ENCODE data around the gene DDX24.

Gene DDX24

DNA sequence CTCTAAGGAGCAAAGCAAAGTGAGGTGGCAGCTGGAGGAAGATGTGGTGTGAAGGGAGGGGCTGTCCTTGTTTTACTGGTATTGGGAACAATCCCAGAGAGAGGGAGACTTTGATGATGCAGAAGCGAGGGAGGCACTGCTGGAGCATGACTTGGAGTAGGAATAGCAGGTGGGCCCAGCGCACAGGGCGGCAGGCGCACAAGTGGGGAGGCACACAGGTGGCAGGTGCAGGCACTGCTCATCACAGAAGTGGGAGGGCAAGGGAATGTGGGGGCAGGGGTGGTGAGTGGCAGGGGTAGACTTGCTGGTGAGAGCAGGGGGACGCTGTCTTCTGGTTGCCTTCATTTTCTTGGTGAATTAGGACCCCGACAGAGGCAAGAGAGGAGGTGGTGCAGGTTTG lies 18.0 kb upstream of the DDX24 start:
- Histone ChIP-seq H3K36me3 (ENCODE audit: control insufficient read depth in 4 of 4, insufficient read depth in 4 of 4, low read length in 3 of 4) (peaks cover 0 to 8% (median under 1%) of the 10 kb centered on the region in 4 experiments), H3K27ac (ENCODE audit: insufficient read depth in 1 of 2, low read depth in 1 of 2, low read length in 2 of 2, poor library complexity in 1 of 2, severe bottlenecking in 2 of 2) (no peak overlapping the region), H3K4me1 (ENCODE audit: control extremely low read depth in 1 of 4, control insufficient read depth in 4 of 4, insufficient read depth in 4 of 4, low read length in 3 of 4) (no peaks in the 10 kb centered on the region), H3K4me3 (ENCODE audit: control insufficient read depth in 1 of 7, extremely low read depth in 1 of 7, insufficient read depth in 4 of 7, low read depth in 2 of 7, low read length in 6 of 7) (no peak overlapping the region), H3K27me3 (replicated peaks in 2 of 5; ENCODE audit: control insufficient read depth in 4 of 5, insufficient read depth in 5 of 5, low read length in 4 of 5) (no peaks in the 10 kb centered on the region), H3K9me3 (ENCODE audit: control extremely low read depth in 1 of 5, control insufficient read depth in 4 of 5, insufficient read depth in 2 of 5, low read depth in 1 of 5, low read length in 4 of 5) (no peaks in the 10 kb centered on the region)
- WGBS (ENCODE audit: insufficient coverage), result 79% methylated on average over 5 of the region's 6 CpGs
- ChIA-PET POLR2A (no interaction called here), CTCF (interaction anchor here (1.7 kb wide), 1 partner anchor 32 kb away, joined by 7 read pairs; no protein-coding TSS in a partner anchor)
- no peak for DNase-seq

DNA sequence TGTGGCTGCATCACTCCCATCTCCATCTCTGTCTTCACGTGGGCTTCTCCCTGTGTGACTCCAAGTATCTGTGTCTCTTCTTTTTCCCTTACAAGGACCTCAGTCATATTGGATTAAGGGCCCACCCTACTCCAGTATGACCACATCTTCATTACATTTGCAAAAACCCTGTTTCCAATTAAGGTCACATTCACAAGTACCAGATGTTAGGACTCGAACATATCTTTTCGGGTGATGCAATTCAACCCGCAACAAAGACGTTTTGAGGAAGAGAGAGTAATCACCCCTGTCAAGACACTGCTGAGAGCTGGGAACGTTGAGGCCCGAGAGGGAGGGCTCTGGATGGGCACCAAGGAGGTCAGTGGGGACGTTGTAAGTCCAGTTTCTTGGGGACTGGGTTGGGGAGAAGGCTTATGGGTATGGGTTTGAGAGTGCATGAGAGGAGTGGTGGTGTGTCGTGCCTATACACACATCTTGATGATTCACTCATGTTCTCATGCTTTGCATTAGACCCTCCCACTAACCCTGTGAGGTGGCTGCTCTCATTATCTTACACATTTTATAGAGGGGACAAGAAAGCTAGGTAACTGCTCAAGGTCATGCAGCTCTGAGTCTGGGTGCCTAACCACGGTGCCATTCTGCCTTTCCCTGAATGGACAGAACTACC lies 17.5 kb upstream of the DDX24 start:
- no peak for DNase-seq
- H3K4me3 ChIP-seq (ENCODE audit: control insufficient read depth in 1 of 7, extremely low read depth in 1 of 7, insufficient read depth in 4 of 7, low read depth in 2 of 7, low read length in 6 of 7), result no peak overlapping the region
- ChIA-PET CTCF (no interaction called here), POLR2A (no interaction called here)
- no peaks in the 10 kb centered on the region for H3K9me3 ChIP-seq (ENCODE audit: control extremely low read depth in 1 of 5, control insufficient read depth in 4 of 5, insufficient read depth in 2 of 5, low read depth in 1 of 5, low read length in 4 of 5)
- H3K36me3 ChIP-seq (ENCODE audit: control insufficient read depth in 4 of 4, insufficient read depth in 4 of 4, low read length in 3 of 4), result peaks cover 0 to 8% (median under 1%) of the 10 kb centered on the region in 4 experiments
- 76% methylated on average over 8 of the region's 10 CpGs for WGBS (ENCODE audit: insufficient coverage)
- no peaks in the 10 kb centered on the region for H3K27me3 ChIP-seq (replicated peaks in 2 of 5; ENCODE audit: control insufficient read depth in 4 of 5, insufficient read depth in 5 of 5, low read length in 4 of 5)
- H3K4me1 ChIP-seq (ENCODE audit: control extremely low read depth in 1 of 4, control insufficient read depth in 4 of 4, insufficient read depth in 4 of 4, low read length in 3 of 4), result no peaks in the 10 kb centered on the region
- H3K27ac ChIP-seq (ENCODE audit: insufficient read depth in 1 of 2, low read depth in 1 of 2, low read length in 2 of 2, poor library complexity in 1 of 2, severe bottlenecking in 2 of 2), result no peak overlapping the region

DNA sequence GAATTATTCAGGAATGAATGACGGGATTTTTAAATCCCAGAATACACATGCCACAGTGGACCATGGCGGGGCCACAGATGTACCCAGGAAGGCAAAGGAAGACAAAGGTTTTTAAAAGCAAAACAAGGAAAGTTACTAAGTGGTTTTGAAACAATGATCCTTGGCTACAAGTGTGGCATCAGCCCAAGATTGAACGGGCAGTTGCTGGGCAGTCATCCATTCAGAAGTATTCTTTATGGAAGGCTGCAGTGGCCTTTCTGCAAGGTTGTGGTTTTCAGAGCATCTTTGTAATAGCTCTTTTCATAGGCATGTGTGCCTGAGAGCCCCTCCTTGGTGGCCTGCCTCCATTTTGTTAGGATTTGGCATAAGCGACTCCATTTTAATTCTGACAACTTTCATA lies 16.1 kb upstream of the DDX24 start:
- H3K4me1 ChIP-seq (ENCODE audit: control extremely low read depth in 1 of 4, control insufficient read depth in 4 of 4, insufficient read depth in 4 of 4, low read length in 3 of 4), result no peaks in the 10 kb centered on the region
- CTCF ChIA-PET, result no interaction called here
- H3K27ac ChIP-seq (ENCODE audit: insufficient read depth in 1 of 2, low read depth in 1 of 2, low read length in 2 of 2, poor library complexity in 1 of 2, severe bottlenecking in 2 of 2), result no peak overlapping the region
- 100% methylated on average over 3 of the region's 4 CpGs for WGBS (ENCODE audit: insufficient coverage)
- POLR2A ChIA-PET, result no interaction called here
- H3K36me3 ChIP-seq (ENCODE audit: control insufficient read depth in 4 of 4, insufficient read depth in 4 of 4, low read length in 3 of 4), result peaks cover 0 to 8% (median under 1%) of the 10 kb centered on the region in 4 experiments
- DNase-seq, result no peak
- no peaks in the 10 kb centered on the region for H3K9me3 ChIP-seq (ENCODE audit: control extremely low read depth in 1 of 5, control insufficient read depth in 4 of 5, insufficient read depth in 2 of 5, low read depth in 1 of 5, low read length in 4 of 5)
- no peaks in the 10 kb centered on the region for H3K27me3 ChIP-seq (replicated peaks in 2 of 5; ENCODE audit: control insufficient read depth in 4 of 5, insufficient read depth in 5 of 5, low read length in 4 of 5)
- no peak overlapping the region for H3K4me3 ChIP-seq (ENCODE audit: control insufficient read depth in 1 of 7, extremely low read depth in 1 of 7, insufficient read depth in 4 of 7, low read depth in 2 of 7, low read length in 6 of 7)

DNA sequence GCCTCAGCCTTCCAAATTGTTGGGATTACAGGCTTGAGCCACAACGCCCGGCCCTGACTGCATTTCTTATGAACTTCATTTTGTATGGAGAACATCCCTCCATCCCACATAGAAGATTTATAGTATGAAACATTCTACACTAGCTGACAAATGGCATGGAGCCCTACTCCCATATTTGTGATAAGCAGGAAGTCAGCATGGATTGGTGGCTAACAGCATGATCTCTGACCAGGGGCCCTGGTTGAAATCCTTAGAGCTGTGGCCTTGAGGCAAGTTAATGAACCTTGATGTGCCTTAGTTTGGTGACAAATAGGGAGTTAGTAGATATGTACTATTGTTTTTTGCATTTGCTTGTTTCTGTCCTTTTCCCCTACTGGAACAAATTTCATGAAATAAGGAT lies 12.4 kb upstream of the DDX24 start:
- ChIA-PET POLR2A (no interaction called here), CTCF (no interaction called here)
- WGBS (ENCODE audit: insufficient coverage), result 100% methylated on average over 2 of the region's 2 CpGs
- Histone ChIP-seq H3K27ac (ENCODE audit: insufficient read depth in 1 of 2, low read depth in 1 of 2, low read length in 2 of 2, poor library complexity in 1 of 2, severe bottlenecking in 2 of 2) (no peak overlapping the region), H3K27me3 (replicated peaks in 2 of 5; ENCODE audit: control insufficient read depth in 4 of 5, insufficient read depth in 5 of 5, low read length in 4 of 5) (no peaks in the 10 kb centered on the region), H3K36me3 (ENCODE audit: control insufficient read depth in 4 of 4, insufficient read depth in 4 of 4, low read length in 3 of 4) (peaks cover 0 to 4% (median under 1%) of the 10 kb centered on the region in 4 experiments), H3K4me1 (ENCODE audit: control extremely low read depth in 1 of 4, control insufficient read depth in 4 of 4, insufficient read depth in 4 of 4, low read length in 3 of 4) (no peaks in the 10 kb centered on the region), H3K4me3 (ENCODE audit: control insufficient read depth in 1 of 7, extremely low read depth in 1 of 7, insufficient read depth in 4 of 7, low read depth in 2 of 7, low read length in 6 of 7) (no peak overlapping the region), H3K9me3 (ENCODE audit: control extremely low read depth in 1 of 5, control insufficient read depth in 4 of 5, insufficient read depth in 2 of 5, low read depth in 1 of 5, low read length in 4 of 5) (no peaks in the 10 kb centered on the region)
- DNase-seq, result no peak

DNA sequence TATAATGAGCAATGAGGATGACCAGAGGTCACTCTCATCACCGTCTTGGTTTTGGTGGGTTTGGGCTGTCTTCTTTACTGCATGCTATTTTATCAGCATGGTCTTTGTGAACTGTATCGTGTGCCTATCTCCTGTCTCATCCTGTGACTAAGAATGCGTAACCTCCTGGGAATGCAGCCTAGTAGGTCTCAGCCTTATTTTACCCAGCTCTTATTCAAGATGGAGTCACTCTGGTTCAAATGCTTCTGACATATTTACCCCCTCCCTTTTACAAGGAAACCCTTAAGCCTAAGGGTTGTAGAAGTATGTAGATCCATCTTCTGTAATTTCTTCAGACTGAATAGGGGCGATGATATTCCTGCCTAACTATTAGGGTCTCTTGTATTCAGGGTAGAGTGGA lies 8.5 kb upstream of the DDX24 start:
- WGBS (ENCODE audit: insufficient coverage), result 87% methylated on average over 3 of the region's 4 CpGs
- Histone ChIP-seq H3K27ac (ENCODE audit: insufficient read depth in 1 of 2, low read depth in 1 of 2, low read length in 2 of 2, poor library complexity in 1 of 2, severe bottlenecking in 2 of 2) (no peak overlapping the region), H3K36me3 (ENCODE audit: control insufficient read depth in 4 of 4, insufficient read depth in 4 of 4, low read length in 3 of 4) (no peaks in the 10 kb centered on the region), H3K9me3 (ENCODE audit: control extremely low read depth in 1 of 5, control insufficient read depth in 4 of 5, insufficient read depth in 2 of 5, low read depth in 1 of 5, low read length in 4 of 5) (peaks cover 0 to 2% (median 0%) of the 10 kb centered on the region in 5 experiments), H3K4me3 (ENCODE audit: control insufficient read depth in 1 of 7, extremely low read depth in 1 of 7, insufficient read depth in 4 of 7, low read depth in 2 of 7, low read length in 6 of 7) (no peak overlapping the region), H3K4me1 (ENCODE audit: control extremely low read depth in 1 of 4, control insufficient read depth in 4 of 4, insufficient read depth in 4 of 4, low read length in 3 of 4) (no peaks in the 10 kb centered on the region), H3K27me3 (replicated peaks in 2 of 5; ENCODE audit: control insufficient read depth in 4 of 5, insufficient read depth in 5 of 5, low read length in 4 of 5) (no peaks in the 10 kb centered on the region)
- ChIA-PET CTCF (no interaction called here), POLR2A (no interaction called here)
- DNase-seq, result no peak

DNA sequence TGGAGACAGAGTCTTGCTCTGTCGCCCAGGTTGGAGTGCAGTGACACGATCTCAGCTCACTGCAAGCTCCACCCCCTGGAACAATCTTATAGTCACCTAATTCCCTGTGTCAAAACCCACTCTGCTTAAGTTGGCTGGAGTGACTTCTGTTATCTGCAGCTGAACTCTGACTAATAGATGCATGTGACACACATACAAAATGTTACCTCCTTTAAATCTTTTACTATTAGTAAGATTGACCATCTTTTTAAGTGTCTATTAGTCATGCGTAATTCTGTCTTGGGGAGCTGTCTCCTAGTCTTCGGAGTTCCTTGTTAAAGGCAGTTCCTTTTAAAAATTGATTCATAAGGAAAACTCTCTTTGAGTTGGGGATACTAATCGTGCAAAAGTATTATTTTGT lies 7.5 kb upstream of the DDX24 start:
- DNase-seq, result no peak
- Histone ChIP-seq H3K9me3 (ENCODE audit: control extremely low read depth in 1 of 5, control insufficient read depth in 4 of 5, insufficient read depth in 2 of 5, low read depth in 1 of 5, low read length in 4 of 5) (peaks cover 0 to 2% (median 0%) of the 10 kb centered on the region in 5 experiments), H3K27ac (ENCODE audit: insufficient read depth in 1 of 2, low read depth in 1 of 2, low read length in 2 of 2, poor library complexity in 1 of 2, severe bottlenecking in 2 of 2) (no peak overlapping the region), H3K4me3 (ENCODE audit: control insufficient read depth in 1 of 7, extremely low read depth in 1 of 7, insufficient read depth in 4 of 7, low read depth in 2 of 7, low read length in 6 of 7) (no peak overlapping the region), H3K36me3 (ENCODE audit: control insufficient read depth in 4 of 4, insufficient read depth in 4 of 4, low read length in 3 of 4) (no peaks in the 10 kb centered on the region), H3K27me3 (replicated peaks in 2 of 5; ENCODE audit: control insufficient read depth in 4 of 5, insufficient read depth in 5 of 5, low read length in 4 of 5) (no peaks in the 10 kb centered on the region), H3K4me1 (ENCODE audit: control extremely low read depth in 1 of 4, control insufficient read depth in 4 of 4, insufficient read depth in 4 of 4, low read length in 3 of 4) (no peaks in the 10 kb centered on the region)
- POLR2A ChIA-PET, result no interaction called here
- 90% methylated on average over 4 of the region's 5 CpGs for WGBS (ENCODE audit: insufficient coverage)
- CTCF ChIA-PET, result interaction anchor here (1.2 kb wide), 1 partner anchor 48 kb away, joined by 3 read pairs; no protein-coding TSS in a partner anchor

DNA sequence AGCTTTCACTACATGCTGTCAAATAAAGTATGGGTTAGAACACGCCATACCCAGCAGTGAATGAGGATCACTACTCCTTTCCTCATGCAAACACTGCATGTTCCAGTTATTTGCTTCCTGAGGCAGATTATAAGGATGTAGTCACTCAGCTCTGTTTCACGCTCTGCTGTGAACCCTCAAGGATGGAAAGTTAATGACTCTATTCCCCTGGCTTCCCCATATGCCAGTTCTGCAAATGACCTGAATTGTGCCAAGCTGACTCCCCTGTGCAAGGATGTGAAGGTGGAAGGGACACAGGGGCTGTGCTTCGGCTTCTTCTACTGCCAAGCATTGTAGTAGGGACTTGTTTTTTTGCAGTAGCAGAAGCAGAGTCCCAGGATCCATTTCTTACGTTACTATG lies 6.9 kb upstream of the DDX24 start:
- H3K9me3 ChIP-seq (ENCODE audit: control extremely low read depth in 1 of 5, control insufficient read depth in 4 of 5, insufficient read depth in 2 of 5, low read depth in 1 of 5, low read length in 4 of 5), result peaks cover 0 to 2% (median 0%) of the 10 kb centered on the region in 5 experiments
- no peaks in the 10 kb centered on the region for H3K4me1 ChIP-seq (ENCODE audit: control extremely low read depth in 1 of 4, control insufficient read depth in 4 of 4, insufficient read depth in 4 of 4, low read length in 3 of 4)
- H3K27me3 ChIP-seq (replicated peaks in 2 of 5; ENCODE audit: control insufficient read depth in 4 of 5, insufficient read depth in 5 of 5, low read length in 4 of 5), result no peaks in the 10 kb centered on the region
- no peak overlapping the region for H3K27ac ChIP-seq (ENCODE audit: insufficient read depth in 1 of 2, low read depth in 1 of 2, low read length in 2 of 2, poor library complexity in 1 of 2, severe bottlenecking in 2 of 2)
- H3K36me3 ChIP-seq (ENCODE audit: control insufficient read depth in 4 of 4, insufficient read depth in 4 of 4, low read length in 3 of 4), result no peaks in the 10 kb centered on the region
- ChIA-PET CTCF (interaction anchor here (1.2 kb wide), 1 partner anchor 49 kb away, joined by 3 read pairs; no protein-coding TSS in a partner anchor), POLR2A (no interaction called here)
- no peak overlapping the region for H3K4me3 ChIP-seq (ENCODE audit: control insufficient read depth in 1 of 7, extremely low read depth in 1 of 7, insufficient read depth in 4 of 7, low read depth in 2 of 7, low read length in 6 of 7)
- DNase-seq, result no peak
- WGBS (ENCODE audit: insufficient coverage), result 96% methylated on average over 4 of the region's 4 CpGs
